Measurements from ENCODE around the gene FLNC.

The FLNC gene

GRCh38 chr7:128879939-128880746, 49.9 kb downstream of the FLNC start:
- no peak for DNase-seq (ENCODE audit: low read depth, low spot score)

GRCh38 chr7:128880791-128881457, 50.7 kb downstream of the FLNC start:
- DNase-seq (ENCODE audit: low read depth, low spot score), result no peak

GRCh38 chr7:128881458-128882125, 51.4 kb downstream of the FLNC start:
- DNase-seq (ENCODE audit: low read depth, low spot score), result no peak

- DNase-seq (ENCODE audit: low read depth, low spot score), result no peak
These were observed 51.9 kb downstream of the FLNC start for GRCh38 chr7:128882134-128882533.

- DNase-seq (ENCODE audit: low read depth, low spot score), result no peak
These were observed 53.6 kb downstream of the FLNC start for GRCh38 chr7:128883622-128884448.

GRCh38 chr7:128884561-128885369, 54.6 kb downstream of the FLNC start:
- no peak for DNase-seq (ENCODE audit: low read depth, low spot score)

GRCh38 chr7:128885370-128886187, 55.4 kb downstream of the FLNC start:
- DNase-seq (ENCODE audit: low read depth, low spot score), result no peak

GRCh38 chr7:128886391-128887168, 56.4 kb downstream of the FLNC start:
- DNase-seq (ENCODE audit: low read depth, low spot score), result no peak

- DNase-seq (ENCODE audit: low read depth, low spot score), result no peak
These were observed 57.2 kb downstream of the FLNC start for GRCh38 chr7:128887169-128888038.

- no peak for DNase-seq (ENCODE audit: low read depth, low spot score)
These were observed 58.0 kb downstream of the FLNC start for GRCh38 chr7:128888039-128888755.

- DNase-seq (ENCODE audit: low read depth, low spot score), result no peak
These were observed 58.5 kb downstream of the FLNC start for GRCh38 chr7:128888756-128889095.

- DNase-seq (ENCODE audit: low read depth, low spot score), result no peak
These were observed 58.9 kb downstream of the FLNC start for GRCh38 chr7:128889121-128889520.

GRCh38 chr7:128890306-128891109, 60.3 kb downstream of the FLNC start:
- no peak for DNase-seq (ENCODE audit: low read depth, low spot score)

- no peak for DNase-seq (ENCODE audit: low read depth, low spot score)
These were observed 61.1 kb downstream of the FLNC start for GRCh38 chr7:128891110-128891941.

- DNase-seq (ENCODE audit: low read depth, low spot score), result no peak
These were observed 61.7 kb downstream of the FLNC start for GRCh38 chr7:128891942-128892269.
